CD4-positive, alpha-beta T cell (primary cell): ENCODE data around the gene NUDT16L1. TPM values are rescaled to one million over a fixed set of nuclear protein-coding genes. Genes with fewer than 3 reads are reported as not detected.

Source experiments
- ATAC-seq: fragments of 200-7000 bp; cut with Tn5 transposase; one replicate; pipeline ENCODE4 v1.10.0; 2022; ENCODE audit warnings: mild to moderate bottlenecking; ENCODE audit not compliant: poor library complexity
- CTCF ChIA-PET: fragments of 350-600 bp; sonication (Branson Sonifier 250); formaldehyde crosslinking; loops from one replicate; lab custom pipeline; 2021; ENCODE audit warnings: antibody characterized with exemption, inconsistent platforms; lab: Charles Lee
- POLR2A ChIA-PET: fragments of 350-600 bp; sonication (Branson Sonifier 250); formaldehyde crosslinking; loops from one replicate; lab custom pipeline; 2021; ENCODE audit warnings: antibody characterized with exemption, inconsistent platforms; lab: Charles Lee
- DNase-seq, 14 experiments: peaks; one replicate each; pipeline ENCODE4 v3.0.0-alpha.2; 2013 to 2020; ENCODE audit warnings: mixed read lengths in 2 of 14
- H3K27ac ChIP-seq, 2 donors: one replicate each; pipeline versions ENCODE4 v1.5.1 to v1.7.0; 2013; ENCODE audit warnings: low read length in 2 of 2, low read depth in 1 of 2, mild to moderate bottlenecking in 1 of 2
- H3K27me3 ChIP-seq, 2 experiments: 1 replicate in 1 of 2; 2 replicates in 1 of 2; pipeline versions ENCODE4 v1.6.1 to v1.7.0; 2013; ENCODE audit warnings: low read length in 2 of 2, control low read depth in 1 of 2, mild to moderate bottlenecking in 1 of 2, moderate library complexity in 1 of 2; ENCODE audit not compliant: insufficient read depth in 2 of 2, control insufficient read depth in 1 of 2
- H3K36me3 ChIP-seq: one replicate; pipeline ENCODE4 v1.6.1; 2013; ENCODE audit warnings: low read length, control low read depth; ENCODE audit not compliant: insufficient read depth
- H3K4me1 ChIP-seq: one replicate; pipeline ENCODE4 v1.6.1; 2013; ENCODE audit warnings: low read length, control low read depth; ENCODE audit not compliant: insufficient read depth
- H3K4me3 ChIP-seq: one replicate; pipeline ENCODE4 v1.5.1; 2013; ENCODE audit warnings: mild to moderate bottlenecking, low read length, moderate library complexity
- H3K9me3 ChIP-seq, 2 experiments: 1 replicate in 1 of 2; 2 replicates in 1 of 2; pipeline versions ENCODE4 v1.6.1 to v1.7.0; 2013; ENCODE audit warnings: low read length in 2 of 2, mild to moderate bottlenecking in 2 of 2, control low read depth in 1 of 2, moderate library complexity in 1 of 2; ENCODE audit not compliant: control insufficient read depth in 1 of 2, insufficient read depth in 1 of 2
- H3K27ac Mint-ChIP-seq: one replicate; pipeline ENCODE4 v1.8.0; 2020; ENCODE audit warnings: mixed read lengths
- H3K27me3 Mint-ChIP-seq: one replicate; pipeline ENCODE4 v1.8.0; 2021; ENCODE audit warnings: mixed read lengths
- H3K36me3 Mint-ChIP-seq: one replicate; pipeline ENCODE4 v1.8.0; 2021; ENCODE audit warnings: low read depth, mixed read lengths
- H3K4me1 Mint-ChIP-seq: one replicate; pipeline ENCODE4 v1.8.0; 2021; ENCODE audit warnings: low read depth, mixed read lengths
- H3K4me3 Mint-ChIP-seq: one replicate; pipeline ENCODE4 v1.8.0; 2020; ENCODE audit warnings: mild to moderate bottlenecking, mixed read lengths
- H3K9me3 Mint-ChIP-seq: one replicate; pipeline ENCODE4 v1.8.0; 2020; ENCODE audit warnings: mixed read lengths
- CTCF ChIP-seq: fragments of 200-600 bp; IDR thresholded peaks from one replicate; pipeline ENCODE4 v1.8.0; 2022; ENCODE audit warnings: antibody characterized with exemption, mild to moderate bottlenecking
- intact Hi-C, 2 experiments: fragments of 100-400 bp; cut with DNase I in 1 of 2; cut with micrococcal nuclease in 1 of 2; formaldehyde crosslinking; loops; one replicate each; pipeline versions ENCODE4 v1.15.1 to v1.9.0; 2023 to 2025; cut with DNase I, micrococcal nuclease
- total RNA-seq, 174 experiments: library from RNA in 2 of 174; stranded (reverse) in 2 of 174; gene quantifications; one replicate each; pipeline ENCODE4 v1.2.3 and lab custom pipeline; 2021 to 2026

The NUDT16L1 gene
- total RNA-seq, 2 experiments from 2014 or later = 75.2 to 78.9 TPM

- intact Hi-C loops = loop anchor here in 1 of 2 experiments (10.0 kb wide), 3 partner anchors 274 to 396 kb away; partner anchors contain the start of genes DNAJA3, EEF2KMT and NAGPA
- H3K9me3 ChIP-seq = no peaks in the 10 kb centered on the region
- peaks cover 36% of the 10 kb centered on the region for H3K36me3 Mint-ChIP-seq
- H3K4me1 Mint-ChIP-seq = no peaks in the 10 kb centered on the region
- H3K4me3 ChIP-seq = no peak overlapping the region
- H3K27ac Mint-ChIP-seq = no peak overlapping the region
- DNase-seq (peak in 1 of 14 experiments; percentile 35), ATAC-seq (no peak)
- H3K4me1 ChIP-seq = peaks cover 16% of the 10 kb centered on the region
- peaks cover 71% of the 10 kb centered on the region for H3K36me3 ChIP-seq
- TF ChIP-seq CTCF = no peak
- no peak overlapping the region for H3K4me3 Mint-ChIP-seq
- POLR2A ChIA-PET = no interaction called here
- H3K27me3 Mint-ChIP-seq = no peaks in the 10 kb centered on the region
- H3K9me3 Mint-ChIP-seq = no peaks in the 10 kb centered on the region
- H3K27me3 ChIP-seq = no peaks in the 10 kb centered on the region
- CTCF ChIA-PET = no interaction called here
- no peak overlapping the region for H3K27ac ChIP-seq
Observed at GRCh38 chr16:4698321-4699045, 5.1 kb downstream of the NUDT16L1 start.

GRCh38 chr16:4699046-4699556 lies 5.7 kb downstream of the NUDT16L1 start:
- H3K27ac ChIP-seq = no peak overlapping the region
- H3K9me3 ChIP-seq = no peaks in the 10 kb centered on the region
- no peak for TF ChIP-seq CTCF
- intact Hi-C loops = loop anchor here in 1 of 2 experiments (10.0 kb wide), 3 partner anchors 274 to 396 kb away; partner anchors contain the start of genes DNAJA3, EEF2KMT and NAGPA
- Mint-ChIP-seq H3K4me3 (peak overlapping the region; percentile 15), H3K27ac (no peak overlapping the region), H3K9me3 (no peaks in the 10 kb centered on the region), H3K27me3 (no peaks in the 10 kb centered on the region), H3K36me3 (peaks cover 34% of the 10 kb centered on the region), H3K4me1 (no peaks in the 10 kb centered on the region)
- H3K27me3 ChIP-seq = no peaks in the 10 kb centered on the region
- POLR2A ChIA-PET = interaction anchor here (0.9 kb wide), 1 partner anchor 23 kb away, joined by 3 read pairs; no protein-coding TSS in a partner anchor
- peaks cover 75% of the 10 kb centered on the region for H3K36me3 ChIP-seq
- CTCF ChIA-PET = no interaction called here
- no peak overlapping the region for H3K4me3 ChIP-seq
- DNase-seq (peak in 1 of 14 experiments; percentile 12), ATAC-seq (no peak)
- H3K4me1 ChIP-seq = peaks cover 19% of the 10 kb centered on the region

- peaks cover 78% of the 10 kb centered on the region for H3K36me3 ChIP-seq
- H3K4me1 Mint-ChIP-seq = no peaks in the 10 kb centered on the region
- POLR2A ChIA-PET = no interaction called here
- no peaks in the 10 kb centered on the region for H3K27me3 ChIP-seq
- intact Hi-C loops = no loop called here
- no peaks in the 10 kb centered on the region for H3K9me3 ChIP-seq
- H3K4me3 Mint-ChIP-seq = no peak overlapping the region
- ATAC-seq (peak; percentile 62), DNase-seq (peak in 6 of 14 experiments; percentile 15 to 77 (median 44))
- peaks cover 44% of the 10 kb centered on the region for H3K36me3 Mint-ChIP-seq
- H3K9me3 Mint-ChIP-seq = no peaks in the 10 kb centered on the region
- CTCF ChIA-PET = no interaction called here
- H3K27me3 Mint-ChIP-seq = no peaks in the 10 kb centered on the region
- TF ChIP-seq CTCF = no peak
- H3K4me3 ChIP-seq = no peak overlapping the region
- no peak overlapping the region for H3K27ac ChIP-seq
- peaks cover 7% of the 10 kb centered on the region for H3K4me1 ChIP-seq
- no peak overlapping the region for H3K27ac Mint-ChIP-seq
Observed at GRCh38 chr16:4700380-4700996, 7.1 kb downstream of the NUDT16L1 start.
